ENCODE data around the gene CDH7.

Gene CDH7

DNA sequence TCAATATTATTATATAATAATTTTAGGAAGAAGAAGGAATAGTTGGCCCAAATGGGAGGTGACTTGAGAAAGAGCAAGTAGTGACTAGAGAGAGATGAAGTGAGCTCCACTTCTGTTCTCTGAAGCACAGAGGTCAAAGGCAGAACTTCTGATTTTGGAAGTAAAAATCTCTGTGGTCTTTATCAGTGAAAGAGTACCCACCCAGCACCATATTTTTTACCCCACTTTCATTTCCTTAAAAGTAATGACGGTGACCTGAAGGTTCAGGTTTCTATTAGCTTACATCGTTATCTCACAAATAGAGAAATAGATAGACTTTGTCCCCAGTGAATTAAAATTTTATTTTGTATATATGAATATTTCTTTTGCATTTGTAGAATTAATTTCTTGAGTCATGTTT, 95.3 kb downstream of the CDH7 start:
- Histone ChIP-seq H3K4ac (ENCODE audit: low read length) (no peak overlapping the region), H3K9me3 (replicated peaks in 1 of 2; ENCODE audit: control insufficient read depth in 2 of 2, insufficient read depth in 1 of 2, low read depth in 1 of 2, low read length in 2 of 2) (no peaks in the 10 kb centered on the region), H2BK15ac (ENCODE audit: low read length) (no peak overlapping the region), H3K79me1 (ENCODE audit: low read depth, low read length) (no peaks in the 10 kb centered on the region), H3K4me2 (ENCODE audit: insufficient read depth, low read length, poor library complexity, severe bottlenecking) (no peak overlapping the region), H3K36me3 (replicated peaks in 1 of 2; ENCODE audit: control insufficient read depth in 2 of 2, insufficient read depth in 2 of 2, low read length in 2 of 2) (no peaks in the 10 kb centered on the region), H3K14ac (ENCODE audit: low read length) (no peak overlapping the region), H4K8ac (ENCODE audit: low read depth, low read length) (no peak overlapping the region), H3K23ac (ENCODE audit: low read depth, low read length, poor library complexity) (no peak overlapping the region), H2BK120ac (ENCODE audit: low read depth, low read length) (no peak overlapping the region), H3K27me3 (ENCODE audit: control insufficient read depth in 3 of 3, insufficient read depth in 3 of 3, low read depth in 1 of 3, low read length in 3 of 3) (no peaks in the 10 kb centered on the region), H4K91ac (ENCODE audit: low read depth, low read length, poor library complexity) (no peak overlapping the region), H3K4me3 (ENCODE audit: low read length in 2 of 2) (no peak overlapping the region), H2BK12ac (ENCODE audit: low read length) (no peak overlapping the region), H3K18ac (ENCODE audit: low read length) (no peak overlapping the region), H3K4me1 (ENCODE audit: control insufficient read depth in 2 of 2, insufficient read depth in 1 of 2, low read depth in 1 of 2, low read length in 2 of 2) (peaks cover 0 to 2% of the 10 kb centered on the region in 2 donors), H3K27ac (replicated peaks; ENCODE audit: low read length) (no peak overlapping the region), H2BK5ac (ENCODE audit: low read length) (no peak overlapping the region), H2AFZ (ENCODE audit: low read length) (no peak overlapping the region), H3K9ac (ENCODE audit: low read depth, low read length, poor library complexity) (no peak overlapping the region), H2AK5ac (ENCODE audit: low read depth, low read length) (no peak overlapping the region)
- no CpG with 5 or more reads among the region's 2 CpGs for WGBS, 2 donors (ENCODE audit: extremely low coverage in 2 of 2, insufficient read length in 2 of 2, insufficient replicate concordance in 1 of 2)
- DNase-seq (ENCODE audit: low spot score): no peak

DNA sequence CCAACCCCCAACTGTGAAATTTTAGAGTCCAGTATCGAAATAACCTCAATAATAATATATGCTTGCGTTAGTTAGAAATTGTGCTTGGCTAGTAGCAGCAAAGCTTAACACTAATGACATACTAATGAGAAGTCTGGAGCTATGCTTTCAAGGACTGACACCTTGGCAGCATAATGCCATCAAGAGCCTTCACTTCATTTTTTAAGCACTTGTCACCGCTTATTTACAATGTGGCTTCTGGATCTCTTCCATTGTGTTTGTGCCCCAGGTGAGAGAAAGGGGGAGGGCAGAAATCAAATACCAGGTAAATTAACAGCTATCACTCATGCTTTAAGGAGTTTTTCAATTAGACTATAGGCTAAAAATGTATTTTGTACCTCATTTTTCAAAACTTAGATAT, 101.5 kb downstream of the CDH7 start:
- no peak for DNase-seq (ENCODE audit: low spot score)
- Histone ChIP-seq H3K27ac (replicated peaks; ENCODE audit: low read length) (no peak overlapping the region), H3K18ac (ENCODE audit: low read length) (no peak overlapping the region), H3K4ac (ENCODE audit: low read length) (no peak overlapping the region), H3K9ac (ENCODE audit: low read depth, low read length, poor library complexity) (no peak overlapping the region), H2BK15ac (ENCODE audit: low read length) (no peak overlapping the region), H2BK120ac (ENCODE audit: low read depth, low read length) (no peak overlapping the region), H3K27me3 (ENCODE audit: control insufficient read depth in 3 of 3, insufficient read depth in 3 of 3, low read depth in 1 of 3, low read length in 3 of 3) (no peaks in the 10 kb centered on the region), H3K4me3 (ENCODE audit: low read length in 2 of 2) (no peak overlapping the region), H4K91ac (ENCODE audit: low read depth, low read length, poor library complexity) (no peak overlapping the region), H4K8ac (ENCODE audit: low read depth, low read length) (no peak overlapping the region), H3K36me3 (replicated peaks in 1 of 2; ENCODE audit: control insufficient read depth in 2 of 2, insufficient read depth in 2 of 2, low read length in 2 of 2) (no peaks in the 10 kb centered on the region), H3K4me1 (ENCODE audit: control insufficient read depth in 2 of 2, insufficient read depth in 1 of 2, low read depth in 1 of 2, low read length in 2 of 2) (no peaks in the 10 kb centered on the region), H3K23ac (ENCODE audit: low read depth, low read length, poor library complexity) (no peak overlapping the region), H2AFZ (ENCODE audit: low read length) (no peak overlapping the region), H2BK5ac (ENCODE audit: low read length) (no peak overlapping the region), H2AK5ac (ENCODE audit: low read depth, low read length) (no peak overlapping the region), H3K79me1 (ENCODE audit: low read depth, low read length) (no peaks in the 10 kb centered on the region), H3K4me2 (ENCODE audit: insufficient read depth, low read length, poor library complexity, severe bottlenecking) (no peak overlapping the region), H3K9me3 (replicated peaks in 1 of 2; ENCODE audit: control insufficient read depth in 2 of 2, insufficient read depth in 1 of 2, low read depth in 1 of 2, low read length in 2 of 2) (no peaks in the 10 kb centered on the region), H3K14ac (ENCODE audit: low read length) (no peak overlapping the region), H2BK12ac (ENCODE audit: low read length) (no peak overlapping the region)
- WGBS, 2 donors (ENCODE audit: extremely low coverage in 2 of 2, insufficient read length in 2 of 2, insufficient replicate concordance in 1 of 2): no CpG with 5 or more reads among the region's 3 CpGs

DNA sequence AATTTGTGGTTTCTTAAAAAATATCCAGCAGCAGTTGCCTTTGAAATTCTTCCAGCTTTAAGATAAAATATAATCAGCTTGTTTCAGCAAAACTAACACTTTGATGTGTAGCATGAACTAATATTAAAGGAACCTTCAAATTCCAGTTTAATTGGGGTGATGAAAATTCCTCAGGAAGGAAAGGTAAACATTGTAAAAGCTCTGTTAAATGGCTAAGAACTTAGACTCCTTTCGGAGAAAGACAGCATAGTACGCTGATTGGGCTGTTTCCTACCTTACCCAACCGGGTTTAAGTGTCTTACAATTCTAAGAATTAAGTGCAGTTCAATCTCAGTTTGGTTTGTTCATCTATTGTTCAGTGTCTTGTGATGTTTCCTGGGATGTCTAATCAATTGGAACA, 108.3 kb downstream of the CDH7 start:
- Histone ChIP-seq H3K4ac (ENCODE audit: low read length) (no peak overlapping the region), H3K4me1 (ENCODE audit: control insufficient read depth in 2 of 2, insufficient read depth in 1 of 2, low read depth in 1 of 2, low read length in 2 of 2) (no peaks in the 10 kb centered on the region), H2BK12ac (ENCODE audit: low read length) (no peak overlapping the region), H3K18ac (ENCODE audit: low read length) (no peak overlapping the region), H3K4me2 (ENCODE audit: insufficient read depth, low read length, poor library complexity, severe bottlenecking) (no peak overlapping the region), H4K8ac (ENCODE audit: low read depth, low read length) (no peak overlapping the region), H3K36me3 (replicated peaks in 1 of 2; ENCODE audit: control insufficient read depth in 2 of 2, insufficient read depth in 2 of 2, low read length in 2 of 2) (peaks cover 0 to 11% of the 10 kb centered on the region in 2 donors), H3K27me3 (ENCODE audit: control insufficient read depth in 3 of 3, insufficient read depth in 3 of 3, low read depth in 1 of 3, low read length in 3 of 3) (no peaks in the 10 kb centered on the region), H3K9me3 (replicated peaks in 1 of 2; ENCODE audit: control insufficient read depth in 2 of 2, insufficient read depth in 1 of 2, low read depth in 1 of 2, low read length in 2 of 2) (peaks cover 0 to 2% of the 10 kb centered on the region in 2 donors), H3K4me3 (ENCODE audit: low read length in 2 of 2) (no peak overlapping the region), H3K23ac (ENCODE audit: low read depth, low read length, poor library complexity) (no peak overlapping the region), H3K79me1 (ENCODE audit: low read depth, low read length) (no peaks in the 10 kb centered on the region), H2AK5ac (ENCODE audit: low read depth, low read length) (no peak overlapping the region), H2BK5ac (ENCODE audit: low read length) (no peak overlapping the region), H3K9ac (ENCODE audit: low read depth, low read length, poor library complexity) (no peak overlapping the region), H2AFZ (ENCODE audit: low read length) (no peak overlapping the region), H3K27ac (replicated peaks; ENCODE audit: low read length) (no peak overlapping the region), H3K14ac (ENCODE audit: low read length) (no peak overlapping the region), H2BK15ac (ENCODE audit: low read length) (no peak overlapping the region), H4K91ac (ENCODE audit: low read depth, low read length, poor library complexity) (no peak overlapping the region), H2BK120ac (ENCODE audit: low read depth, low read length) (no peak overlapping the region)
- DNase-seq (ENCODE audit: low spot score): no peak
- WGBS, 2 donors (ENCODE audit: extremely low coverage in 2 of 2, insufficient read length in 2 of 2, insufficient replicate concordance in 1 of 2): no CpG with 5 or more reads among the region's 3 CpGs

DNA sequence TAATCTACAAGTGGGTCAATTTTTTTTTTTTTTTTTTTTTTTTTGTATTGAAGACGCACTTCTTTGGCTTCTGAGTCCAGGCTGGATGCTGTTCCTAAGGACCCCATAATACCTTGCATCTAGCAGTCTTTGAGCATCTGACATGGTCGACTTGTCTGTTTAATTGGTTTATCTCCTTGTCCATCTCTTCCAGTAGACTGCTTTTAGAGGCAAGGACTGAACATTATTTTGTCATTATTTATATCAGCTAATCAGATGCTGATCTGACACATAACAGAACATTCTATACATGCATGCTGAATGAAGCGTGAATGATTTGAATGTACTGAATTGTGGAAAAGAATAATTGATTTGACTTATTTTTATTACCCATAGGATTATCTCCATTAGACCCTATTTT, 118.7 kb downstream of the CDH7 start:
- WGBS, 2 donors (ENCODE audit: extremely low coverage in 2 of 2, insufficient read length in 2 of 2, insufficient replicate concordance in 1 of 2): no CpG with 5 or more reads among the region's 3 CpGs
- peaks cover 0 to 2% of the 10 kb centered on the region in 2 donors for H3K36me3 ChIP-seq (replicated peaks in 1 of 2; ENCODE audit: control insufficient read depth in 2 of 2, insufficient read depth in 2 of 2, low read length in 2 of 2)
- H2AFZ ChIP-seq (ENCODE audit: low read length): no peak overlapping the region
- no peak overlapping the region for H2AK5ac ChIP-seq (ENCODE audit: low read depth, low read length)
- no peak overlapping the region for H3K14ac ChIP-seq (ENCODE audit: low read length)
- H3K9ac ChIP-seq (ENCODE audit: low read depth, low read length, poor library complexity): no peak overlapping the region
- no peak for DNase-seq (ENCODE audit: low spot score)
- no peak overlapping the region for H3K23ac ChIP-seq (ENCODE audit: low read depth, low read length, poor library complexity)
- H4K91ac ChIP-seq (ENCODE audit: low read depth, low read length, poor library complexity): no peak overlapping the region
- no peak overlapping the region for H4K8ac ChIP-seq (ENCODE audit: low read depth, low read length)
- H3K4me2 ChIP-seq (ENCODE audit: insufficient read depth, low read length, poor library complexity, severe bottlenecking): no peak overlapping the region
- no peaks in the 10 kb centered on the region for H3K27me3 ChIP-seq (ENCODE audit: control insufficient read depth in 3 of 3, insufficient read depth in 3 of 3, low read depth in 1 of 3, low read length in 3 of 3)
- no peak overlapping the region for H3K4me3 ChIP-seq (ENCODE audit: low read length in 2 of 2)
- H2BK120ac ChIP-seq (ENCODE audit: low read depth, low read length): no peak overlapping the region
- no peak overlapping the region for H3K27ac ChIP-seq (replicated peaks; ENCODE audit: low read length)
- no peak overlapping the region for H3K18ac ChIP-seq (ENCODE audit: low read length)
- H3K9me3 ChIP-seq (replicated peaks in 1 of 2; ENCODE audit: control insufficient read depth in 2 of 2, insufficient read depth in 1 of 2, low read depth in 1 of 2, low read length in 2 of 2): no peaks in the 10 kb centered on the region
- H2BK5ac ChIP-seq (ENCODE audit: low read length): no peak overlapping the region
- H2BK15ac ChIP-seq (ENCODE audit: low read length): no peak overlapping the region
- H3K79me1 ChIP-seq (ENCODE audit: low read depth, low read length): no peaks in the 10 kb centered on the region
- H3K4me1 ChIP-seq (ENCODE audit: control insufficient read depth in 2 of 2, insufficient read depth in 1 of 2, low read depth in 1 of 2, low read length in 2 of 2): no peaks in the 10 kb centered on the region
- H2BK12ac ChIP-seq (ENCODE audit: low read length): no peak overlapping the region
- no peak overlapping the region for H3K4ac ChIP-seq (ENCODE audit: low read length)

Measured in neuronal stem cell (in vitro differentiated cells).